Central memory CD8-positive, alpha-beta T cell (primary cell): ENCODE data around the gene VARS2.
"Not testable (repeated sequence)": the region's sequence is repeated elsewhere in the genome, so short reads cannot be mapped to it uniquely, and the experiment has no call there.

Experiments used
- ATAC-seq: fragments of 150-1000 bp; cut with Tn5 transposase; replicated peaks from 2 replicates; pipeline ENCODE4 v1.10.0; 2022; ENCODE audit warnings: mild to moderate bottlenecking, moderate FRiP score, moderate number of reproducible peaks; ENCODE audit not compliant: poor library complexity, severe bottlenecking; ENCODE audit errors: extremely low read depth
- DNase-seq, 2 donors: peaks; one replicate each; pipeline ENCODE4 v3.0.0; 2021; ENCODE audit warnings: low spot score in 2 of 2
- H3K27ac Mint-ChIP-seq: one replicate; pipeline ENCODE4 v1.8.0; 2022; ENCODE audit warnings: low read depth, mild to moderate bottlenecking, moderate library complexity, mixed read lengths
- H3K27me3 Mint-ChIP-seq: one replicate; pipeline ENCODE4 v1.8.0; 2022; ENCODE audit warnings: mixed read lengths
- H3K36me3 Mint-ChIP-seq: one replicate; pipeline ENCODE4 v1.8.0; 2022; ENCODE audit warnings: mild to moderate bottlenecking, moderate library complexity, mixed read lengths; ENCODE audit not compliant: insufficient read depth
- H3K4me1 Mint-ChIP-seq: one replicate; pipeline ENCODE4 v1.8.0; 2022; ENCODE audit warnings: mixed read lengths
- H3K4me3 Mint-ChIP-seq: one replicate; pipeline ENCODE4 v1.8.0; 2022; ENCODE audit warnings: mild to moderate bottlenecking, moderate library complexity, mixed read lengths
- H3K9me3 Mint-ChIP-seq: one replicate; pipeline ENCODE4 v1.8.0; 2022; ENCODE audit warnings: mixed read lengths

Gene VARS2

DNA sequence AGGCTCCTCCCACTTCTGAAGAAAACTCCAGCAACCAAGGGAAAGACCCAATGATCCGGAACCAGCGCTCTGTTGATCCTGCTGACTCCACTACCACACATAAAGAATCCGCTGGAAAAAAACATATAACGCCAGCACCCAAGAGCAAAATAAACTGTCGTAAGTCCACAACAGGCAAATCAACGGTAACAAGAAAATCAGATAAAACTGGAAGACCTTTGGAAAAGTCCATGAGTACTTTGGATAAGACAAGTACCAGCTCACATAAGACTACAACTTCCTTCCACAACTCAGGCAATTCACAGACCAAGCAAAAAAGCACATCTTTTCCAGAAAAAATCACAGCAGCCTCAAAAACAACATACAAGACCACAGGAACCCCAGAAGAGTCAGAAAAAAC lies 34.8 kb downstream of the VARS2 start:
- H3K27me3 Mint-ChIP-seq, result peaks cover 78% of the 10 kb centered on the region
- peaks cover 5% of the 10 kb centered on the region for H3K4me1 Mint-ChIP-seq
- DNase-seq, result no peak
- H3K27ac Mint-ChIP-seq, result no peak overlapping the region
- H3K9me3 Mint-ChIP-seq, result peaks cover 15% of the 10 kb centered on the region
- H3K4me3 Mint-ChIP-seq, result no peak overlapping the region
- H3K36me3 Mint-ChIP-seq, result peaks cover 4% of the 10 kb centered on the region
- no peak for ATAC-seq

GRCh38 chr6:30951907-30952469 lies 38.0 kb downstream of the VARS2 start:
- peaks cover 53% of the 10 kb centered on the region for H3K27me3 Mint-ChIP-seq
- ATAC-seq, result no peak

GRCh38 chr6:30954631-30955366 lies 40.8 kb downstream of the VARS2 start:
- no peak for DNase-seq
- peaks cover 5% of the 10 kb centered on the region for H3K4me1 Mint-ChIP-seq
- H3K9me3 Mint-ChIP-seq, result peaks cover 15% of the 10 kb centered on the region
- H3K27ac Mint-ChIP-seq, result peak overlapping the region; percentile 58
- peak overlapping the region; percentile 76 for H3K4me3 Mint-ChIP-seq
- ATAC-seq, result no peak
- peaks cover 1% of the 10 kb centered on the region for H3K36me3 Mint-ChIP-seq
- H3K27me3 Mint-ChIP-seq, result peaks cover 48% of the 10 kb centered on the region

More at GRCh38 chr6:30951907-30952469, 38.0 kb downstream of the VARS2 start:
- H3K9me3 Mint-ChIP-seq, result peaks cover 15% of the 10 kb centered on the region
- no peak for DNase-seq
- no peak overlapping the region for H3K27ac Mint-ChIP-seq
- H3K36me3 Mint-ChIP-seq, result peaks cover 4% of the 10 kb centered on the region
- H3K4me1 Mint-ChIP-seq, result peaks cover 5% of the 10 kb centered on the region
- H3K4me3 Mint-ChIP-seq, result no peak overlapping the region

DNA sequence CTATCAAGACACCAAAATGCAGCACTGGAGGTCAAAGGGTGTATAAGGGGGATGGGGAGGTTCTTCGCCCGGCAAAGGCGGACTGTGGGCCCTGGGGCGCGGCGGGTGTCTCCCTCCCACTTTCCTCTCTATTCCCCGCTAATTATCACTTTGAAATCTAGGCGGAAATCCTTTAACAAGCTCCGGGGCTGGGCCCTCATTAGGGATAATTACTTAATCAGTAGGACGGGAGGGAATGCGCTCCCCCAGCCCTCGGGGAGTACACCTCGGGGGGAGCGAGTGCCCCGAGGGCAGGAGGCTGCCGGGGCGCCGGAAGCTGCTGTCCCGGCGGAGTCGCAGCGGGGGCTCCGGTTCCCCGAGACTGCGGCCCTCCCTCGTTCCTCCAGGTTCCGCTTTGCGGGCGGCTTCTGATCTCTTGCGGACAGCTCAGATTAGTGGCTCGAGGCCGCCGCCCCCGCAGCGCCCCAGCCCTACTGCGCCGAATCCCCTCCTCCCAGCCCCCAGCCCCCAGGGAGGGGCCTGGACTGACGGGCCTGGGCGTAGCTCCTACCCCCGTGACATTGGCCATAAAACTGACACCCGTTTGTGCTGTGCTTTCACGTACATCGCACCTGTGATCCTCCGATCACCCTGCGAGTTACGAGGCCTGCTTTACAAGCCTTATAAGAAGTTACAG lies 41.5 kb downstream of the VARS2 start:
- peaks cover 41% of the 10 kb centered on the region for H3K27me3 Mint-ChIP-seq
- H3K4me3 Mint-ChIP-seq, result peak overlapping the region; percentile 76
- ATAC-seq (peak; percentile 82), DNase-seq (peak; percentile 45 to 50)
- H3K4me1 Mint-ChIP-seq, result peaks cover 5% of the 10 kb centered on the region
- peaks cover 1% of the 10 kb centered on the region for H3K36me3 Mint-ChIP-seq
- H3K27ac Mint-ChIP-seq, result peak overlapping the region; percentile 58
- H3K9me3 Mint-ChIP-seq, result peaks cover 11% of the 10 kb centered on the region

DNA sequence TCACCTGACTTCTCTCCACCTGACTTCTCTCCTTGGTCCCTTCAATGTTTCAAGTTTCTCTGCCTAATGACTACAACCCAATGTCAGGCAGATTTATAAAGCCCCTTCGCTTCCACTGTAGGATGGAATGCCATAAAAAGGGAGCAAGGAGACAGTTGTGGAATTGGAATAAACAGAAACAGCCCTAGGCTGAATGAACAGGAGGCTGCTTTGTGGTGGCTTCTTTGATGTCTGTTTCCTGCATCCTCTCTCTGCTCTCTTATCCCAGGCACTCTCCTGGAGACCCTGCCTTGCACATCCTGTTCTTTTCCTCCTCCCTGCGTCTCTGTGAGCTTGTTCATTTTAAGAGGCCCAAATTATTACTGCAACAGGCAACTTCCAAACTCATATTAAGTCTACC lies 43.7 kb downstream of the VARS2 start:
- DNase-seq, result no peak
- Mint-ChIP-seq H3K4me3 (no peak overlapping the region), H3K27me3 (peaks cover 34% of the 10 kb centered on the region)

GRCh38 chr6:30960907-30961673 lies 47.1 kb downstream of the VARS2 start:
- ATAC-seq, result no peak
- no peak overlapping the region for H3K27ac Mint-ChIP-seq
- H3K4me1 Mint-ChIP-seq, result peaks cover 26% of the 10 kb centered on the region
- DNase-seq, result no peak
- no peaks in the 10 kb centered on the region for H3K9me3 Mint-ChIP-seq
- peaks cover 12% of the 10 kb centered on the region for H3K36me3 Mint-ChIP-seq
- peaks cover 52% of the 10 kb centered on the region for H3K27me3 Mint-ChIP-seq
- no peak overlapping the region for H3K4me3 Mint-ChIP-seq

More for the DNA sequence above, 43.7 kb downstream of the VARS2 start:
- no peak for ATAC-seq
- H3K36me3 Mint-ChIP-seq, result no peaks in the 10 kb centered on the region
- H3K9me3 Mint-ChIP-seq, result no peaks in the 10 kb centered on the region
- no peaks in the 10 kb centered on the region for H3K4me1 Mint-ChIP-seq
- peak overlapping the region; percentile 45 for H3K27ac Mint-ChIP-seq

DNA sequence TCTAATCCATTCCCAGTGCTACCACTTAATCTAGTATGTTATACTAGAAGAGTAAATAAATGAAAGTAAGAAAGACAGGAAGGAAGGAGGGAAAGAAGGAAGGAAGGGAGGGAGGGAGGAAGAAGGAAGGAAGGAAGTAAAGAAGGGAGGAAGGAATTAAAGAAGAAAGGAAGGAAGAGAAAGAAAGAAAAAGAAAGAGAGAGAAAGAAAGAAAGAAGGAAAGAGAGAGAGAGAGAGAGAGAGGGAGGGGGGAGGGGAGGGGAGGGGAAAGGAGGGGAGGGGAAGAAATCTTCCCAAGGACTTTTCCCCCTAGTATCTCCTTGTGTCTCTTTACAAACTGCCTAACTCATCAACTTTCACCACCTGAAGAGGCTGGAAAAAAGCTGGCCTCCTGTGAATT lies 48.7 kb downstream of the VARS2 start:
- ATAC-seq (no peak), DNase-seq (no peak)
- Mint-ChIP-seq H3K9me3 (no peaks in the 10 kb centered on the region), H3K27me3 (peaks cover 49% of the 10 kb centered on the region), H3K4me1 (peaks cover 31% of the 10 kb centered on the region), H3K27ac (no peak overlapping the region), H3K4me3 (no peak overlapping the region), H3K36me3 (peaks cover 12% of the 10 kb centered on the region)

GRCh38 chr6:30963641-30964040 lies 49.6 kb downstream of the VARS2 start:
- peaks cover 31% of the 10 kb centered on the region for H3K4me1 Mint-ChIP-seq
- no peaks in the 10 kb centered on the region for H3K9me3 Mint-ChIP-seq
- peaks cover 12% of the 10 kb centered on the region for H3K36me3 Mint-ChIP-seq
- DNase-seq, result no peak
- H3K27ac Mint-ChIP-seq, result no peak overlapping the region
- H3K27me3 Mint-ChIP-seq, result peaks cover 40% of the 10 kb centered on the region
- no peak for ATAC-seq
- no peak overlapping the region for H3K4me3 Mint-ChIP-seq

- Mint-ChIP-seq H3K27me3 (peaks cover 35% of the 10 kb centered on the region), H3K27ac (peak overlapping the region; percentile 36), H3K4me1 (peaks cover 31% of the 10 kb centered on the region), H3K9me3 (no peaks in the 10 kb centered on the region), H3K36me3 (peaks cover 12% of the 10 kb centered on the region), H3K4me3 (peak overlapping the region; percentile 8)
- DNase-seq, result peak in 1 of 2 donors; percentile 19
- peak; percentile 74 for ATAC-seq
Measured at GRCh38 chr6:30964075-30964474, 50.0 kb downstream of the VARS2 start.

DNA sequence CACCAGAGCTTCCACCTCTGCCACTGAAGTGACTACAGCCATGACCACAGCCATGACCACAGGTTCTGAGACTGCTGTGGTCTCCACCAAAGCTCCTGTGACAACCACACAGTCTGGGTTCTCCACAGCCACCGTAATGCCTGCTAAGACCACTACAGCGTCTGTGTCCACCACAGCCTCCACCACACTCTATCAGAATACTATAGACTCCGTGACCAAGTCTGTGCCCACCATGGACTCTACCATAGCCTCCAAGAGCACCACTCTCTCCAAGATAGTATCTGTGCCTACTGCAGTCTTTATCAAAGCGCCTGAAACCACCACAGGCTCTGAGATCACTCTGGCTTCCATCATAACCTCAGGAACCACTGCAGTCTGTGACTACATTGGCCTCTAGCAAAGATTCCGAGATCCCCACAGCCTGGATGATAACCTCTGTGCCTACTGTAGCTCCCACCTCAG lies 51.1 kb downstream of the VARS2 start:
- Mint-ChIP-seq H3K4me3 (peak overlapping the region; percentile 8), H3K4me1 (peaks cover 31% of the 10 kb centered on the region), H3K27me3 (peaks cover 29% of the 10 kb centered on the region), H3K9me3 (no peaks in the 10 kb centered on the region), H3K36me3 (peaks cover 12% of the 10 kb centered on the region), H3K27ac (peak overlapping the region; percentile 36)
- DNase-seq (no peak), ATAC-seq (no peak)

- H3K27ac Mint-ChIP-seq, result no peak overlapping the region
- H3K9me3 Mint-ChIP-seq, result no peaks in the 10 kb centered on the region
- peaks cover 12% of the 10 kb centered on the region for H3K36me3 Mint-ChIP-seq
- ATAC-seq, result no peak
- H3K27me3 Mint-ChIP-seq, result peaks cover 24% of the 10 kb centered on the region
- H3K4me1 Mint-ChIP-seq, result peaks cover 31% of the 10 kb centered on the region
- H3K4me3 Mint-ChIP-seq, result no peak overlapping the region
- no peak for DNase-seq
Measured at GRCh38 chr6:30966154-30966553, 52.1 kb downstream of the VARS2 start.

DNA sequence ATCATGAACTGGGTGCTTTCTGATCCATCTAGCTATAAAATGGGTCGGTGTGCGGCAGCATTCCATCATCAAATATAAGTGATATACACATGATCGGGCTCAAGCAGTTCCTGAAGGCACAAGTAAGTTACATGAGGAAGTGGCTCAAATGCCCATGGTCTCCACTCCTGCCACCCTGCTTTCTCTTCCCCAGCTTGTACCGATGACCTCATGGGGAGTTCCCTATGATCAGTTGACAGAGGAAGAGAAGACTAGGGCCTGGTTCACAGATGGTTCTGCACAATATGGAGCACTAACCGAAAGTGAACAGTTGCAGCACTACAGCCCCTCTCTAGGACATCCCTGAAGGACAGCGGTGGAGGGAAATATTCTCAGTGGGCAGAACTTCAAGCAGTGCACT lies 55.1 kb downstream of the VARS2 start:
- ATAC-seq, DNase-seq, H3K4me3 Mint-ChIP-seq, H3K36me3 Mint-ChIP-seq, H3K9me3 Mint-ChIP-seq, H3K27ac Mint-ChIP-seq: not testable (repeated sequence)
- Mint-ChIP-seq H3K27me3 (peaks cover 50% of the 10 kb centered on the region), H3K4me1 (peaks cover 24% of the 10 kb centered on the region)
